ENCODE results near the gene BLOC1S2. TPM values are rescaled to one million over a fixed set of nuclear protein-coding genes. Genes with fewer than 3 reads are reported as not detected.
"Not testable (repeated sequence)": the region's sequence is repeated elsewhere in the genome, so short reads cannot be mapped to it uniquely, and the experiment has no call there.

BLOC1S2 gene
- total RNA-seq, 1 donor from 2014 or later, result 21.4 TPM

DNA sequence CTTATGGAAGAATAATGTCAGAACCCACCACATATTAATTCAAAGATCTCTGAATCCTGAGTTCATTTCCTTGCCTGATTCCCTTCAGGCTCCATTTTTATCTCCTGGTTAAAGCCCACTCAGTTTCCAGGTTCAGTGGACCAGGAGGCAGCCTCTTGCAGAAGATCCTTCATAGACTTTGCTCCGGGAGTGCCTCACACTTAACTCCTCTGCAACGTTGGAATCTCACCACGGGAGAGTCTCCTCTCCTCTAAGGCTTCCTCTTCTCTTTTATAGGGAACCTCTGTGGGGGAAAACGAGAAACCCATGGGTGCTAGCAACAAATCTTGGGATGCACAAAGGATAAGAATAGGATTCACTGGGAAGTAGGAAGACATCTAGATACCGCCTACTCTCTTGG lies 1.7 kb upstream of the BLOC1S2 start:
- no peak overlapping the region for H3K4me3 ChIP-seq
- no peaks in the 10 kb centered on the region for H3K9me3 ChIP-seq
- H3K27ac ChIP-seq, result no peak overlapping the region
- peaks cover 0 to 18% of the 10 kb centered on the region in 2 donors for H3K4me1 ChIP-seq
- TF ChIP-seq, protein P1, sequence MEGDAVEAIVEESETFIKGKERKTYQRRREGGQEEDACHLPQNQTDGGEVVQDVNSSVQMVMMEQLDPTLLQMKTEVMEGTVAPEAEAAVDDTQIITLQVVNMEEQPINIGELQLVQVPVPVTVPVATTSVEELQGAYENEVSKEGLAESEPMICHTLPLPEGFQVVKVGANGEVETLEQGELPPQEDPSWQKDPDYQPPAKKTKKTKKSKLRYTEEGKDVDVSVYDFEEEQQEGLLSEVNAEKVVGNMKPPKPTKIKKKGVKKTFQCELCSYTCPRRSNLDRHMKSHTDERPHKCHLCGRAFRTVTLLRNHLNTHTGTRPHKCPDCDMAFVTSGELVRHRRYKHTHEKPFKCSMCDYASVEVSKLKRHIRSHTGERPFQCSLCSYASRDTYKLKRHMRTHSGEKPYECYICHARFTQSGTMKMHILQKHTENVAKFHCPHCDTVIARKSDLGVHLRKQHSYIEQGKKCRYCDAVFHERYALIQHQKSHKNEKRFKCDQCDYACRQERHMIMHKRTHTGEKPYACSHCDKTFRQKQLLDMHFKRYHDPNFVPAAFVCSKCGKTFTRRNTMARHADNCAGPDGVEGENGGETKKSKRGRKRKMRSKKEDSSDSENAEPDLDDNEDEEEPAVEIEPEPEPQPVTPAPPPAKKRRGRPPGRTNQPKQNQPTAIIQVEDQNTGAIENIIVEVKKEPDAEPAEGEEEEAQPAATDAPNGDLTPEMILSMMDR (IDR thresholded peaks at IDR 0.05), result no peak
- H3K36me3 ChIP-seq, result peaks cover 0 to 4% of the 10 kb centered on the region in 2 donors
- intact Hi-C loops (cut with DNase I), result loop anchor here (5.0 kb wide), 3 partner anchors 101 to 1834 kb away; partner anchors contain the start of genes ERLIN1, HIF1AN and LDB1
- H3K27me3 ChIP-seq, result no peaks in the 10 kb centered on the region
- DNase-seq (ENCODE audit: low spot score in 2 of 2), result no peak

DNA sequence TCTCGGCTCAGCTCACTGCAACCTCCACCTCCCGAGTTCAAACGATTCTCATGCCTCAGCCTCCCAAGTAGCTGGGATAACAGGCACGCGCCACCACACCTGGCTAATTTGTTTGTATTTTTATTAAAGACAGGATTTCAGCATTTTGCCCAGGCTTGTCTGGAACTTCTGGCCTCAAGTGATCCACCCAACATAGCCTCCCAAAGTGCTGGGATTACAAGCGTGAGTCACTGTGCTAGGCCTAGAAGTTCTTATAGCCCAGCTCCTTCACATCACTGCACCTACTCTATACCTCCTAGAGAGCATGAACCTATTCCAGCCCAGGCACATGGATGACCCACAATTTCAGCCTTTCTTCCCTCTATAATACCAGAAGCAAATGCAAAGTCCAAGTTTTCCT lies 1.3 kb upstream of the BLOC1S2 start:
- TF ChIP-seq, protein P1 (IDR thresholded peaks at IDR 0.05), result no peak
- no peaks in the 10 kb centered on the region for H3K9me3 ChIP-seq
- peaks cover 2 to 8% of the 10 kb centered on the region in 2 donors for H3K36me3 ChIP-seq
- no peak for DNase-seq (ENCODE audit: low spot score in 2 of 2)
- peaks cover 0 to 21% of the 10 kb centered on the region in 2 donors for H3K4me1 ChIP-seq
- intact Hi-C loops (cut with DNase I), result loop anchor here (2.0 to 5.0 kb wide), 4 partner anchors 100 to 1835 kb away; partner anchors contain the start of genes ERLIN1, HIF1AN, LDB1 and SLC25A28
- H3K27ac ChIP-seq, result peak overlapping the region in 1 of 2 donors; percentile 97
- no peak overlapping the region for H3K4me3 ChIP-seq
- H3K27me3 ChIP-seq, result no peaks in the 10 kb centered on the region

DNA sequence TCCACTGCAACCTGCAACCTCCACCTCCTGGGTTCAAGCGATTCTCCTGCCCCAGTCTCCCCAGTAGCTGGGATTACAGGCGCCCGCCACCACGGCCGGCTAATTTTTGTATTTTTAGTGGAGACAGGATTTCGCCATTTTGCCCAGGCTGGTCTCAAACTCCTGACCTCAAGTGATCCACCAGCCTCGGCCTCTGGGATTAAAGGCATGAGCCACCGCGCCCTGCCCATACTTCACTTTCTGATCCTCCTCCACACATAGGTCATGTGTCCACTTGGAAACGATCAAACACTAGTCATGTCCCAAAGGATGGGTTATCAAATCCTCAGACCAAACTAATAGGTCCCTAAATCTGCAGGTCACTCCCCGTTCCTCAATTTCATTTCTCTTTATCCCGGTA lies 1.2 kb downstream of the BLOC1S2 start:
- Histone ChIP-seq H3K4me3 (peak overlapping the region; percentile 95 to 97), H3K4me1 (peaks cover 0 to 21% of the 10 kb centered on the region in 2 donors), H3K36me3 (peaks cover 12 to 13% of the 10 kb centered on the region in 2 donors), H3K27ac (peak overlapping the region; percentile 97 to 99)
- DNase-seq (ENCODE audit: low spot score in 2 of 2); H3K27me3 ChIP-seq; H3K9me3 ChIP-seq: not testable (repeated sequence)
- intact Hi-C loops (cut with DNase I), result loop anchor here (5.0 kb wide), 3 partner anchors 98 to 1837 kb away; partner anchors contain the start of genes ERLIN1, HIF1AN and LDB1

DNA sequence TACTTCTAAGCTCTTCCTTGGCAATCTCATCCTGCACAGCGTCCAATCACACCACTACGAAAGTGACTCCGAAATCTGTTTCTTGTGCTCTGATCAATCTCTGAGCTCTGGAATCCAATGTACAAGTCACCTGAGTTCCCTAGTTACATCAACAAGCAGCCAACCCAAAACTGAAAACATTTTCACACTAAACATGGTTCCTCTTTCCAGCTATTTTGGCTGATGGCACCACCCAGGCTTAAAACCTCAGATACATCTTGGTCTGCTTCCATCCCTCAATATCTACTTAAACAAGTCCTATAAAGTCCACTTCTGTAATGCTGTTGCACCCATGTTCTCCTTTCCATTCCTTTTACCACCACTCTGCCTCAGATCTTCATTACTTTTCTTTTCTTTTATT lies 3.6 kb downstream of the BLOC1S2 start:
- TF ChIP-seq, protein P1 (IDR thresholded peaks at IDR 0.05), result no peak
- Histone ChIP-seq H3K9me3 (no peaks in the 10 kb centered on the region), H3K27ac (no peak overlapping the region), H3K4me1 (peaks cover 0 to 21% of the 10 kb centered on the region in 2 donors), H3K27me3 (no peaks in the 10 kb centered on the region), H3K36me3 (peaks cover 29 to 30% of the 10 kb centered on the region in 2 donors), H3K4me3 (no peak overlapping the region)
- intact Hi-C loops (cut with DNase I), result no loop called here
- no peak for DNase-seq (ENCODE audit: low spot score in 2 of 2)

DNA sequence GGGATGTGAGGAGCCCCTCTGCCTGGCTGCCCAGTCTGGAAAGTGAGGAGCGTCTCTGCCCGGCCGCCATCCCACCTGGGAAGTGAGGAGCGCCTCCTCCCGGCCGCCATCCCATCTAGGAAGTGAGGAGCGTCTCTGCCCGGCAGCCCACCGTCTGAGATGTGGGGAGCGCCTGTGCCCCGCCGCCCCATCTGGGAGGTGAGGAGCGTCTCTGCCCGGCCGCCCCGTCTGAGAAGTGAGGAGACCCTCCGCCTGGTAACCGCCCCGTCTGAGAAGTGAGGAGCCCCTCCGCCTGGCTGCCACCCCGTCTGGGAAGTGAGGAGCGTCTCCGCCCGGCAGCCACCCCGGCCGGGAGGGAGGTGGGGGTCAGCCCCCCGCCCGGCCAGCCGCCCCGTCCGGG lies 9.5 kb downstream of the BLOC1S2 start:
- H3K4me3 ChIP-seq; H3K27ac ChIP-seq; DNase-seq (ENCODE audit: low spot score in 2 of 2); H3K4me1 ChIP-seq; H3K9me3 ChIP-seq; intact Hi-C loops (cut with DNase I); H3K27me3 ChIP-seq: not testable (repeated sequence)
- peaks cover 32 to 33% of the 10 kb centered on the region in 2 donors for H3K36me3 ChIP-seq

DNA sequence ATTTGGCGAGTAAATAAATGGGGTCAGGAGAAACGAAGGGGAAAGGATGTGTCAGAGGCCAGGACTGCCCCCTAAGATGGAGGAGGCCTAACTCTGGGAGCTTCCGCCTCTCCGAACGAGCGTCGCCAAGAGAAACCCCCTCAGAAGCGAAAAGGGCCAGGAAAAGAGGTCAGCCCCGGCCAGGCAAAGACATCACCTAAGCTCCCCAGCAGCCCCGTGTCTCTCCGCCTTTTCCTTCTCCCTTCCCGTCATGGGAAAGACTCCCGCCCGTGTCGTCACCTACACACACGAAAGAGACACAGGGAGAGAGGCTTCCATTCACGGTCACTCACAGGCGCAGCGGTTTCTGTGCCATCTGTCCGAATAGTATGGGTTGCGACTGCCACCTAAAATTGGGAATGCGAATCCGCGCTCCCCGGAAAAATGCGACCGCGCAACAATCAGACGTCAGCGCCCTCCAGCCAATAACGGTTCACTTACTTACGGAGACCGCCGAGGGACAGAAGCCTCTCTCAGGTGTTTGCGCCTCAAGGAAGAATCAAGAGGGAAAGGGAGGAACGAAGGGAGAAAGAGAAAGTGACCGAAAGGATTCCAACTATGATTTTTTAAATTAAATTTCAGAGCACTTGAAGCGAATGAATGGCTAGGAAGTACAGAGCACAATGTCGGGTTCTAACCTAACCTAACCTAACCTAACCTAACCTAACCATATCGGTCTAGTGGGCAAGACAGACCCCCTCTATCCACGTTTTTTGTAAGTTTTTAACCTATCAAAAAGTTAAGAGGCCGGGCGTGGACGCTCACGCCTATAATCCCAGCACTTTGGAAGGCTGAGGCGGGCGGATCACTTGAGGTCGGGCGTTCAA lies 19.0 kb downstream of the BLOC1S2 start, which contains the start of gene CWF19L1:
TSS of gene CWF19L1 (minus strand) at position 400 of the 866 bp plus-strand sequence. CDS start at position 355, 45 bp downstream.
- Histone ChIP-seq H3K4me3 (peak within 1 kb of the TSS; percentile 73 to 89), H3K36me3 (no peaks in the 10 kb centered on the region), H3K4me1 (peaks cover 4 to 11% of the 10 kb centered on the region in 2 donors), H3K27me3 (no peaks in the 10 kb centered on the region), H3K9me3 (no peaks in the 10 kb centered on the region), H3K27ac (peak within 1 kb of the TSS; percentile 70 to 84)
- TF ChIP-seq, protein P1 (IDR thresholded peaks at IDR 0.05), result no peak
- intact Hi-C loops (cut with DNase I), result loop anchor here (1.0 kb wide), 3 partner anchors 19 to 82 kb away; partner anchors contain the start of genes BLOC1S2 and CHUK
- peak; percentile 47 to 91 for DNase-seq (ENCODE audit: low spot score in 2 of 2)
